Stimulated activated CD4-positive, alpha-beta T cell treated with anti-CD3 and anti-CD28 coated beads, Interleukin-4, amount 100 ng/mL, for 1 hour (primary cell): ENCODE measurements around the gene PCSK1.
"Not testable (repeated sequence)": the region's sequence is repeated elsewhere in the genome, so short reads cannot be mapped to it uniquely, and the experiment has no call there.

ENCODE experiments used
- DNase-seq: peaks from one replicate; pipeline ENCODE4 v3.0.0-alpha.2; 2020

The PCSK1 gene

GRCh38 chr5:96425443-96425842 is 7.6 kb downstream of the PCSK1 start:
- no peak for DNase-seq

GRCh38 chr5:96415897-96416296 is 17.2 kb downstream of the PCSK1 start:
- DNase-seq: no peak

GRCh38 chr5:96412868-96413449 is 20.1 kb downstream of the PCSK1 start:
- no peak for DNase-seq

- no peak for DNase-seq
Observed at GRCh38 chr5:96410013-96410412, 23.0 kb downstream of the PCSK1 start.

- DNase-seq: no peak
Observed at GRCh38 chr5:96408841-96409538, 24.1 kb downstream of the PCSK1 start.

GRCh38 chr5:96408210-96408777 is 24.8 kb downstream of the PCSK1 start:
- no peak for DNase-seq

- DNase-seq: no peak
Observed at GRCh38 chr5:96407436-96407835, 25.6 kb downstream of the PCSK1 start.

- no peak for DNase-seq
Observed at GRCh38 chr5:96404191-96404867, 28.7 kb downstream of the PCSK1 start.

- DNase-seq: no peak
Observed at GRCh38 chr5:96402500-96402899, 30.5 kb downstream of the PCSK1 start.

GRCh38 chr5:96396878-96397277 is 36.2 kb downstream of the PCSK1 start:
- no peak for DNase-seq

GRCh38 chr5:96395295-96395694 is 37.8 kb downstream of the PCSK1 start:
- not testable (repeated sequence) for DNase-seq

GRCh38 chr5:96391921-96392320 is 41.1 kb downstream of the PCSK1 start:
- DNase-seq: no peak

- DNase-seq: no peak
Observed at GRCh38 chr5:96388176-96388575, 44.9 kb downstream of the PCSK1 start.

- DNase-seq: no peak
Observed at GRCh38 chr5:96387616-96388015, 45.4 kb downstream of the PCSK1 start.

- no peak for DNase-seq
Observed at GRCh38 chr5:96385538-96385937, 47.5 kb downstream of the PCSK1 start.

- no peak for DNase-seq
Observed at GRCh38 chr5:96384353-96384752, 48.7 kb downstream of the PCSK1 start.

- no peak for DNase-seq
Observed at GRCh38 chr5:96381526-96381925, 51.5 kb downstream of the PCSK1 start.

- DNase-seq: no peak
Observed at GRCh38 chr5:96379896-96380295, 53.2 kb downstream of the PCSK1 start.

GRCh38 chr5:96377597-96377996 is 55.5 kb downstream of the PCSK1 start:
- no peak for DNase-seq

GRCh38 chr5:96377167-96377566 is 55.9 kb downstream of the PCSK1 start:
- DNase-seq: no peak

GRCh38 chr5:96374653-96375052 is 58.4 kb downstream of the PCSK1 start:
- DNase-seq: no peak

GRCh38 chr5:96373381-96373733 is 59.7 kb downstream of the PCSK1 start:
- no peak for DNase-seq

GRCh38 chr5:96372726-96373380 is 60.2 kb downstream of the PCSK1 start:
- no peak for DNase-seq

- no peak for DNase-seq
Observed at GRCh38 chr5:96370976-96371375, 62.1 kb downstream of the PCSK1 start.
